ENCODE data around the gene INPP5K. TPM values are rescaled to one million over a fixed set of nuclear protein-coding genes. Genes with fewer than 3 reads are reported as not detected.

The INPP5K gene
- total and polyA plus RNA-seq, 10 of the 15 experiments (the other 5 are each of a cell fraction or from before 2014, with no cell fraction given), result 0.58 to 41.2 (median 23.3) TPM

- TF ChIP-seq KLF5 (IDR thresholded peaks at IDR 0.05; ENCODE audit: partially characterized antibody) (peak; percentile 36), TARDBP (IDR thresholded peaks at IDR 0.05; ENCODE audit: borderline replicate concordance) (no peak), PML (IDR thresholded peaks at IDR 0.05; ENCODE audit: low read length) (no peak), RELA (IDR thresholded peaks at IDR 0.05; ENCODE audit: borderline replicate concordance, partially characterized antibody) (no peak), TBL1XR1 (IDR thresholded peaks at IDR 0.05; ENCODE audit: low read depth, low read length) (no peak), MYB (IDR thresholded peaks at IDR 0.05; ENCODE audit: borderline replicate concordance, low read depth, low read length) (no peak), FOXM1 (IDR thresholded peaks at IDR 0.05; ENCODE audit: low read depth, low read length) (no peak), KDM1A (IDR thresholded peaks at IDR 0.05; ENCODE audit: borderline replicate concordance) (no peak), MTA2 (IDR thresholded peaks at IDR 0.05; ENCODE audit: low read depth) (no peak), EED (IDR thresholded peaks at IDR 0.05; ENCODE audit: low read depth) (peak; percentile 57; the same call in 1 of the 2 replicates), LARP7 (IDR thresholded peaks at IDR 0.05) (peak; percentile 92), BACH1 (IDR thresholded peaks at IDR 0.05; ENCODE audit: borderline replicate concordance) (peak; percentile 81), RCOR1 (conservative IDR thresholded peaks at IDR 0.05; ENCODE audit: low read depth, low read length) (no peak), KAT2A (conservative IDR thresholded peaks at IDR 0.05; ENCODE audit: control insufficient read depth, low read depth, low read length) (no peak), RAD21 (IDR thresholded peaks at IDR 0.05; ENCODE audit: insufficient read depth, low read depth, low read length) (no peak), IRF5 (IDR thresholded peaks at IDR 0.05; ENCODE audit: borderline replicate concordance) (no peak), PAX8 (IDR thresholded peaks at IDR 0.05) (no peak), IRF3 (IDR thresholded peaks at IDR 0.05) (no peak), ZNF24 (IDR thresholded peaks at IDR 0.05) (0 out of 2 replicates have a peak, but pooled peaks have one; percentile 50), MLLT1 (IDR thresholded peaks at IDR 0.05) (no peak), HDGF (IDR thresholded peaks at IDR 0.05) (0 out of 2 replicates have a peak, but pooled peaks have one; percentile 18), SUZ12 (IDR thresholded peaks at IDR 0.05; ENCODE audit: unreplicated experiment) (no peak), HDAC6 (IDR thresholded peaks at IDR 0.05; ENCODE audit: unreplicated experiment) (no peak), RBBP5 (conservative IDR thresholded peaks at IDR 0.05) (no peak), NR2C2 (IDR thresholded peaks at IDR 0.05; ENCODE audit: borderline replicate concordance, control insufficient read depth, insufficient read length, low read depth) (no peak)
- TF ChIP-seq, protein P1, sequence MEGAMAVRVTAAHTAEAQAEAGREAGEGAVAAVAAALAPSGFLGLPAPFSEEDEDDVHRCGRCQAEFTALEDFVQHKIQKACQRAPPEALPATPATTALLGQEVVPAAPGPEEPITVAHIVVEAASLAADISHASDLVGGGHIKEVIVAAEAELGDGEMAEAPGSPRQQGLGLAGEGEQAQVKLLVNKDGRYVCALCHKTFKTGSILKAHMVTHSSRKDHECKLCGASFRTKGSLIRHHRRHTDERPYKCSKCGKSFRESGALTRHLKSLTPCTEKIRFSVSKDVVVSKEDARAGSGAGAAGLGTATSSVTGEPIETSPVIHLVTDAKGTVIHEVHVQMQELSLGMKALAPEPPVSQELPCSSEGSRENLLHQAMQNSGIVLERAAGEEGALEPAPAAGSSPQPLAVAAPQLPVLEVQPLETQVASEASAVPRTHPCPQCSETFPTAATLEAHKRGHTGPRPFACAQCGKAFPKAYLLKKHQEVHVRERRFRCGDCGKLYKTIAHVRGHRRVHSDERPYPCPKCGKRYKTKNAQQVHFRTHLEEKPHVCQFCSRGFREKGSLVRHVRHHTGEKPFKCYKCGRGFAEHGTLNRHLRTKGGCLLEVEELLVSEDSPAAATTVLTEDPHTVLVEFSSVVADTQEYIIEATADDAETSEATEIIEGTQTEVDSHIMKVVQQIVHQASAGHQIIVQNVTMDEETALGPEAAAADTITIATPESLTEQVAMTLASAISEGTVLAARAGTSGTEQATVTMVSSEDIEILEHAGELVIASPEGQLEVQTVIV (IDR thresholded peaks at IDR 0.05; ENCODE audit: borderline replicate concordance, partially characterized antibody), result no peak
These were observed 28.2 kb downstream of the INPP5K start (continued) for GRCh38 chr17:1487939-1488825.
